ENCODE measurements around the gene CLN6. TPM values are rescaled to one million over a fixed set of nuclear protein-coding genes. Genes with fewer than 3 reads are reported as not detected.

Gene CLN6
- total RNA-seq, 5 donors from 2014 or later (not counting 1 experiment from before 2014, with no cell fraction given), result 15.4 to 24.0 (median 17.9) TPM

DNA sequence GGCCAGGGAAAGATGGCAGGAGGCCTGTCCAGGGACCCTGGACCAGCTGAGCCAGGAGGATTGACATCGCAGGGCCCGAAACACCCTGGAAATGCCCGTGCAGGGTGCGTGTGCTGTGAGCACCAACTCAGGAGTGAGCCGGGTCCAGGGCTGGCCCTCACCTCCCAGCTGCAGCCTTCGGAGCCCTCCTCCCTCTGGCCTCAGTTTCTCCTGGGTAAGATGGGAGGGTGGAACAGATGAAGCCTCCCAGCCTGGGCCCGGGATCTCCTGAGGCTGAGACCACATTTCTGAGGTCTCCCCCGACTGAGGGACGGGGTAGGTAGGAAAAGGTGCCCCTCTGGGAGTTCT is 19.1 kb downstream of the CLN6 start:
- WGBS (ENCODE audit: insufficient coverage), result 100% methylated on average over 1 of the region's 9 CpGs
- peaks cover 30 to 53% of the 10 kb centered on the region in 2 experiments for H3K4me1 ChIP-seq (ENCODE audit: control insufficient read depth in 1 of 2, extremely low read depth in 1 of 2, insufficient read depth in 2 of 2, low read length in 2 of 2)
- ChIA-PET CTCF (no interaction called here), POLR2A (no interaction called here)
- peaks cover 20 to 39% (median 26%) of the 10 kb centered on the region in 3 donors for H3K4me1 Mint-ChIP-seq
- no peaks in the 10 kb centered on the region for H3K9me3 ChIP-seq
- H3K27me3 Mint-ChIP-seq, result no peaks in the 10 kb centered on the region
- no peaks in the 10 kb centered on the region for H3K36me3 Mint-ChIP-seq
- no peak for ATAC-seq (replicated peaks in 1 of 4)
- H3K36me3 ChIP-seq (ENCODE audit: control insufficient read depth in 2 of 2, extremely low read depth in 1 of 2, insufficient read depth in 1 of 2, low read length in 1 of 2), result peaks cover 0 to 6% of the 10 kb centered on the region in 2 donors
- no peak overlapping the region for H3K27ac ChIP-seq (ENCODE audit: low read length)
- no peak overlapping the region for H3K27ac Mint-ChIP-seq
- no peaks in the 10 kb centered on the region for H3K9me3 Mint-ChIP-seq
- no peak for DNase-seq
- H3K4me3 ChIP-seq (ENCODE audit: control insufficient read depth in 1 of 2, extremely low read depth in 1 of 2, low read length in 1 of 2), result no peak overlapping the region
- H3K4me3 Mint-ChIP-seq, result no peak overlapping the region
- H3K27me3 ChIP-seq (replicated peaks in 1 of 2; ENCODE audit: control insufficient read depth in 2 of 2, extremely low read depth in 1 of 2, insufficient read depth in 2 of 2, low read length in 1 of 2), result no peaks in the 10 kb centered on the region

DNA sequence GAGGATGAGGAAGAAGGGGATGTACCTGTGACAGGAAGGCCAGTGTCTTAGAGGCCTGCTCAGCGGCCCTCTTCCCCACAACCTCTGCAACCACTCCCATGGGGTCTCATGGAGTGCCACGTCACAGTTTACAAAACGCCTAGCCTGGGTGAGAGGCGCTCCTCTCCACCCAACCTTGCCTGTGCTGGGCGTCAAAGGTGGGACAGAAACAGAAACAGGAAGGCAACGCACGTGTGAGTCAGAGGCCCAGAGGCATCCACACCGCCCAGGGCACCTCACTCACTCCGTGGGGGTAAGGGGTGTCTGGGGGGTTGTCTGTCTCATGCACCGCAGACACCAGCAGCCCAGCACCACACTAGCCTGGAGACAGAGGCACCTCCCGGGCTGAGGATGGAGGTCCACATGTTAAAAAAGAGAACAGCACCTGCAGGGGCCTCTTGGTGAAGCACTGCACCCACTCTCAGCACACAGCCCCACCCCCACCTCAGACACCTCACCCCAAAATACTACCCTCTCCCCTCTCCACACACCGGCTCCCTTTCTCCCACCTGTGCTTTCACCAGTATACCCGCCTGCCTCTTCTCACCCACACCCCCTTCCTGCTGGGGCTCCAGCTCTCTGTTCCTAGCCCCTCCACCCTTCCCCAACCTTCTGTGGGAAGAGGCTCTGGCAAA is 19.7 kb downstream of the CLN6 start:
- peaks cover 30 to 57% of the 10 kb centered on the region in 2 experiments for H3K4me1 ChIP-seq (ENCODE audit: control insufficient read depth in 1 of 2, extremely low read depth in 1 of 2, insufficient read depth in 2 of 2, low read length in 2 of 2)
- no peak overlapping the region for H3K27ac ChIP-seq (ENCODE audit: low read length)

DNA sequence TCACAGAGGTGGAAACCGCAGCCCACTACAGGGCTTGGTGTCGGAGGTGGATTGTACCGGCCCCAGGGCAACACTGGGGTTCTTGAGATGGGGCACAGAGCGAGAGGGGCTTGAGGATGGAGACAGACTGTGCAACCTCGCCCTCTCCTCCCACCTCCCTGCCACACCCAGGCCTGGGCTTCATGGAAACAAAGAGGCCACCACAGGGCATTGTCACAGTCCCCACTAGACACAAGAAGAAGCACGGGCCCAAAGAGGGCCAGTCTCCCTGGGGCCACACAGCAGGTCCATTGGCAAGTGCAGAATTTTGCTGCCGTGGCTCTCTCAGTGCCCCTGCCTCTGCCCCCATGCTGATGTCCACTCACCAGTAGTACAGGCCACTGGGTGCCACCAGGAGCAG is 20.3 kb downstream of the CLN6 start:
- ChIA-PET CTCF (interaction anchor here in 1 of 2 donors (0.6 kb wide), 1 partner anchor 15 kb away, joined by 3 read pairs; no protein-coding TSS in a partner anchor), POLR2A (no interaction called here)
- WGBS (ENCODE audit: insufficient coverage), result 86% methylated on average over 3 of the region's 7 CpGs
- no peaks in the 10 kb centered on the region for H3K36me3 Mint-ChIP-seq
- H3K4me3 Mint-ChIP-seq, result peak overlapping the region in 1 of 3 donors; percentile 34
- peaks cover 0 to 6% of the 10 kb centered on the region in 2 donors for H3K36me3 ChIP-seq (ENCODE audit: control insufficient read depth in 2 of 2, extremely low read depth in 1 of 2, insufficient read depth in 1 of 2, low read length in 1 of 2)
- H3K27ac Mint-ChIP-seq, result no peak overlapping the region
- no peaks in the 10 kb centered on the region for H3K27me3 ChIP-seq (replicated peaks in 1 of 2; ENCODE audit: control insufficient read depth in 2 of 2, extremely low read depth in 1 of 2, insufficient read depth in 2 of 2, low read length in 1 of 2)
- H3K27me3 Mint-ChIP-seq, result no peaks in the 10 kb centered on the region
- no peak overlapping the region for H3K4me3 ChIP-seq (ENCODE audit: control insufficient read depth in 1 of 2, extremely low read depth in 1 of 2, low read length in 1 of 2)
- no peaks in the 10 kb centered on the region for H3K9me3 Mint-ChIP-seq
- ATAC-seq (replicated peaks in 1 of 4) (no peak), DNase-seq (no peak)
- no peaks in the 10 kb centered on the region for H3K9me3 ChIP-seq
- H3K27ac ChIP-seq (ENCODE audit: low read length), result peak overlapping the region; percentile 12
- H3K4me1 Mint-ChIP-seq, result peaks cover 20 to 43% (median 28%) of the 10 kb centered on the region in 3 donors
- peaks cover 35 to 57% of the 10 kb centered on the region in 2 experiments for H3K4me1 ChIP-seq (ENCODE audit: control insufficient read depth in 1 of 2, extremely low read depth in 1 of 2, insufficient read depth in 2 of 2, low read length in 2 of 2)

More for the DNA sequence above, 19.7 kb downstream of the CLN6 start:
- ChIA-PET CTCF (no interaction called here), POLR2A (no interaction called here)
- Mint-ChIP-seq H3K27ac (peak overlapping the region; percentile 20 to 79), H3K27me3 (no peaks in the 10 kb centered on the region), H3K9me3 (no peaks in the 10 kb centered on the region), H3K4me1 (peaks cover 20 to 40% (median 26%) of the 10 kb centered on the region in 3 donors), H3K36me3 (no peaks in the 10 kb centered on the region), H3K4me3 (peak overlapping the region in 1 of 3 donors; percentile 34)
- DNase-seq, result peak in 7 of 35 experiments; percentile 15 to 40 (median 21)
- peak; percentile 59 to 65 (median 62) for ATAC-seq (replicated peaks in 1 of 4)
- H3K9me3 ChIP-seq, result no peaks in the 10 kb centered on the region
- no peaks in the 10 kb centered on the region for H3K27me3 ChIP-seq (replicated peaks in 1 of 2; ENCODE audit: control insufficient read depth in 2 of 2, extremely low read depth in 1 of 2, insufficient read depth in 2 of 2, low read length in 1 of 2)
- H3K4me3 ChIP-seq (ENCODE audit: control insufficient read depth in 1 of 2, extremely low read depth in 1 of 2, low read length in 1 of 2), result no peak overlapping the region
- 47% methylated on average over 5 of the region's 13 CpGs for WGBS (ENCODE audit: insufficient coverage)
- peaks cover 0 to 6% of the 10 kb centered on the region in 2 donors for H3K36me3 ChIP-seq (ENCODE audit: control insufficient read depth in 2 of 2, extremely low read depth in 1 of 2, insufficient read depth in 1 of 2, low read length in 1 of 2)

- peak overlapping the region in 1 of 3 donors; percentile 40 for H3K4me3 Mint-ChIP-seq
- POLR2A ChIA-PET, result no interaction called here
Measured at GRCh38 chr15:68208636-68209240, 20.8 kb downstream of the CLN6 start.

GRCh38 chr15:68208136-68208535 is 21.4 kb downstream of the CLN6 start:
- no peaks in the 10 kb centered on the region for H3K9me3 Mint-ChIP-seq
- ChIA-PET POLR2A (no interaction called here), CTCF (no interaction called here)
- H3K4me3 Mint-ChIP-seq, result peak overlapping the region in 1 of 3 donors; percentile 45
- DNase-seq, result no peak
- Histone ChIP-seq H3K27me3 (replicated peaks in 1 of 2; ENCODE audit: control insufficient read depth in 2 of 2, extremely low read depth in 1 of 2, insufficient read depth in 2 of 2, low read length in 1 of 2) (no peaks in the 10 kb centered on the region), H3K27ac (ENCODE audit: low read length) (no peak overlapping the region), H3K4me3 (ENCODE audit: control insufficient read depth in 1 of 2, extremely low read depth in 1 of 2, low read length in 1 of 2) (no peak overlapping the region), H3K4me1 (ENCODE audit: control insufficient read depth in 1 of 2, extremely low read depth in 1 of 2, insufficient read depth in 2 of 2, low read length in 2 of 2) (peaks cover 35 to 57% of the 10 kb centered on the region in 2 experiments), H3K36me3 (ENCODE audit: control insufficient read depth in 2 of 2, extremely low read depth in 1 of 2, insufficient read depth in 1 of 2, low read length in 1 of 2) (peaks cover 0 to 6% of the 10 kb centered on the region in 2 donors), H3K9me3 (no peaks in the 10 kb centered on the region)
- H3K4me1 Mint-ChIP-seq, result peaks cover 20 to 43% (median 28%) of the 10 kb centered on the region in 3 donors
- whole genome bisulfite sequencing (ENCODE audit: insufficient coverage), result 95% methylated on average over 13 of the region's 16 CpGs
- H3K27me3 Mint-ChIP-seq, result no peaks in the 10 kb centered on the region
- no peak for ATAC-seq (replicated peaks in 1 of 4)
- H3K27ac Mint-ChIP-seq, result peak overlapping the region in 1 of 2 donors; percentile 28
- H3K36me3 Mint-ChIP-seq, result no peaks in the 10 kb centered on the region

More at GRCh38 chr15:68208636-68209240, 20.8 kb downstream of the CLN6 start:
- no peaks in the 10 kb centered on the region for H3K36me3 Mint-ChIP-seq
- ATAC-seq (replicated peaks in 1 of 4) (peak in 2 of 4 experiments; percentile 47 to 48), DNase-seq (peak in 4 of 35 experiments; percentile 16 to 26 (median 22))
- H3K36me3 ChIP-seq (ENCODE audit: control insufficient read depth in 2 of 2, extremely low read depth in 1 of 2, insufficient read depth in 1 of 2, low read length in 1 of 2), result peaks cover 0 to 6% of the 10 kb centered on the region in 2 donors
- H3K4me1 Mint-ChIP-seq, result peaks cover 20 to 43% (median 28%) of the 10 kb centered on the region in 3 donors
- WGBS (ENCODE audit: insufficient coverage), result 39% methylated on average over 10 of the region's 13 CpGs
- H3K27ac Mint-ChIP-seq, result peak overlapping the region in 1 of 2 donors; percentile 73
- H3K9me3 ChIP-seq, result no peaks in the 10 kb centered on the region
- H3K4me1 ChIP-seq (ENCODE audit: control insufficient read depth in 1 of 2, extremely low read depth in 1 of 2, insufficient read depth in 2 of 2, low read length in 2 of 2), result peaks cover 35 to 57% of the 10 kb centered on the region in 2 experiments
- no peaks in the 10 kb centered on the region for H3K9me3 Mint-ChIP-seq
- no peaks in the 10 kb centered on the region for H3K27me3 ChIP-seq (replicated peaks in 1 of 2; ENCODE audit: control insufficient read depth in 2 of 2, extremely low read depth in 1 of 2, insufficient read depth in 2 of 2, low read length in 1 of 2)
- no peak overlapping the region for H3K27ac ChIP-seq (ENCODE audit: low read length)
- H3K27me3 Mint-ChIP-seq, result no peaks in the 10 kb centered on the region
- H3K4me3 ChIP-seq (ENCODE audit: control insufficient read depth in 1 of 2, extremely low read depth in 1 of 2, low read length in 1 of 2), result no peak overlapping the region
- CTCF ChIA-PET, result interaction anchor here in 1 of 2 donors (0.6 kb wide), 1 partner anchor 15 kb away, joined by 3 read pairs; no protein-coding TSS in a partner anchor

DNA sequence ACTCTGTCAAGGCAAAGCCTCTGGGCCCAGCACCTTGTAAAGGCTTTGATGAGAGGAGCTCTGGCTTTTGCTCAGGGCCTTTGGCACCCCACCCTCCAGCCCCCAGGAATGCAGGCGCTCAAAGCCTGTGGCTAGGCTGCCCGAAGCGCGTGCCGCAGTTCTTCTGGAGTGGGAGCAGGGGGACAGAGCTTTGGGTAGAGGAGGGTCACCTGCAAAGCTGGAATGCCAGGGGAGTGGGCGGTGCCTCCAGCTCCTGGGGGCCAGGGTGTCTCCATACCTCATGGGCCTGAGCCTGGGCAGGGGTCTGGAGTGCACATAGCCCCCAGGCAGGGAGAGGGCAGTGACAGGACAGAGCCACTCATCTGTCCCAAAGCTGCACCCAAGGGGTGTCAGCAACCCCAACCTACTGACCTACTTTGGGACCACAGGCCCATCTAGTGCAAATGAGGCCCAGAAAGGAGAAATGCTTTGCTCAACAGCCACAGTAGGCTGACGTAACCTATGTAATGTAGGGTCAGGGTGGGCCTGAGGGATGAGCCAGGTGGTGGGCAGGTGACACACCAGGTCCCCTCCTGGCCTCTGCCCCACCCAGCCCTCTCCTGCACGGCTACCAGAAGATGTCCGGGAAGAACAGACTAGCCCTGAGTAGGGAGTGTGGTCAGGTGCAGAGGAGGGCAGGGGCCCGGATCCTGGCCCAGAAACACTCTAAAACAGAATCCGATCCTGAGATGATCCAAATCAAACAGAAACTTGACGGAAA is 22.2 kb downstream of the CLN6 start:
- no peak overlapping the region for H3K4me3 Mint-ChIP-seq
- peaks cover 35 to 57% of the 10 kb centered on the region in 2 experiments for H3K4me1 ChIP-seq (ENCODE audit: control insufficient read depth in 1 of 2, extremely low read depth in 1 of 2, insufficient read depth in 2 of 2, low read length in 2 of 2)
- H3K4me3 ChIP-seq (ENCODE audit: control insufficient read depth in 1 of 2, extremely low read depth in 1 of 2, low read length in 1 of 2), result no peak overlapping the region
- no peaks in the 10 kb centered on the region for H3K36me3 Mint-ChIP-seq
- H3K27me3 ChIP-seq (replicated peaks in 1 of 2; ENCODE audit: control insufficient read depth in 2 of 2, extremely low read depth in 1 of 2, insufficient read depth in 2 of 2, low read length in 1 of 2), result no peaks in the 10 kb centered on the region
- H3K36me3 ChIP-seq (ENCODE audit: control insufficient read depth in 2 of 2, extremely low read depth in 1 of 2, insufficient read depth in 1 of 2, low read length in 1 of 2), result peaks cover 0 to 6% of the 10 kb centered on the region in 2 donors
- 100% methylated on average over 3 of the region's 12 CpGs for WGBS (ENCODE audit: insufficient coverage)
- POLR2A ChIA-PET, result no interaction called here
- H3K9me3 Mint-ChIP-seq, result no peaks in the 10 kb centered on the region
- ATAC-seq (replicated peaks in 1 of 4) (no peak), DNase-seq (no peak)
- no peaks in the 10 kb centered on the region for H3K9me3 ChIP-seq
- peaks cover 20 to 43% (median 28%) of the 10 kb centered on the region in 3 donors for H3K4me1 Mint-ChIP-seq
- no peak overlapping the region for H3K27ac ChIP-seq (ENCODE audit: low read length)
- H3K27me3 Mint-ChIP-seq, result no peaks in the 10 kb centered on the region
- CTCF ChIA-PET, result no interaction called here
- peak overlapping the region in 1 of 2 donors; percentile 22 for H3K27ac Mint-ChIP-seq
